Stimulated activated CD8-positive, alpha-beta memory T cell treated with anti-CD3 and anti-CD28 coated beads, Interleukin-7, amount 100 ng/mL, for 48 hours (primary cell): Measurements from ENCODE around the gene IGF1R.

Experiments used
- DNase-seq, 2 donors: peaks; one replicate each; pipeline ENCODE4 v3.0.0-alpha.2; 2020; ENCODE audit warnings: low read depth in 1 of 2; ENCODE audit errors: extremely low read depth in 1 of 2

IGF1R gene

GRCh38 chr15:98703126-98703685 lies 54.9 kb downstream of the IGF1R start:
- no peak for DNase-seq

- DNase-seq: no peak
Observed at GRCh38 chr15:98705070-98705469, 56.7 kb downstream of the IGF1R start.

GRCh38 chr15:98706387-98706786 lies 58.0 kb downstream of the IGF1R start:
- DNase-seq: no peak

GRCh38 chr15:98706986-98707385 lies 58.6 kb downstream of the IGF1R start:
- no peak for DNase-seq

- no peak for DNase-seq
Observed at GRCh38 chr15:98708037-98708590, 59.8 kb downstream of the IGF1R start.

GRCh38 chr15:98711810-98712209 lies 63.5 kb downstream of the IGF1R start:
- DNase-seq: no peak

GRCh38 chr15:98712845-98713584 lies 64.7 kb downstream of the IGF1R start:
- no peak for DNase-seq

- DNase-seq: no peak
Observed at GRCh38 chr15:98713585-98714001, 65.3 kb downstream of the IGF1R start.

- no peak for DNase-seq
Observed at GRCh38 chr15:98714922-98715321, 66.6 kb downstream of the IGF1R start.

GRCh38 chr15:98715401-98715800 lies 67.1 kb downstream of the IGF1R start:
- DNase-seq: no peak

- DNase-seq: no peak
Observed at GRCh38 chr15:98715890-98716443, 67.6 kb downstream of the IGF1R start.

GRCh38 chr15:98717371-98717770 lies 69.0 kb downstream of the IGF1R start:
- no peak for DNase-seq

GRCh38 chr15:98717942-98718341 lies 69.6 kb downstream of the IGF1R start:
- no peak for DNase-seq

GRCh38 chr15:98718426-98719136 lies 70.2 kb downstream of the IGF1R start:
- no peak for DNase-seq

GRCh38 chr15:98719137-98719740 lies 70.9 kb downstream of the IGF1R start:
- no peak for DNase-seq

- no peak for DNase-seq
Observed at GRCh38 chr15:98720031-98720430, 71.7 kb downstream of the IGF1R start.

GRCh38 chr15:98720577-98721565 lies 72.5 kb downstream of the IGF1R start:
- DNase-seq: no peak

- no peak for DNase-seq
Observed at GRCh38 chr15:98722209-98722608, 73.9 kb downstream of the IGF1R start.

GRCh38 chr15:98722645-98723044 lies 74.3 kb downstream of the IGF1R start:
- no peak for DNase-seq

GRCh38 chr15:98723195-98723594 lies 74.9 kb downstream of the IGF1R start:
- DNase-seq: no peak
